ENCODE data around the gene SERINC5.

Gene SERINC5

DNA sequence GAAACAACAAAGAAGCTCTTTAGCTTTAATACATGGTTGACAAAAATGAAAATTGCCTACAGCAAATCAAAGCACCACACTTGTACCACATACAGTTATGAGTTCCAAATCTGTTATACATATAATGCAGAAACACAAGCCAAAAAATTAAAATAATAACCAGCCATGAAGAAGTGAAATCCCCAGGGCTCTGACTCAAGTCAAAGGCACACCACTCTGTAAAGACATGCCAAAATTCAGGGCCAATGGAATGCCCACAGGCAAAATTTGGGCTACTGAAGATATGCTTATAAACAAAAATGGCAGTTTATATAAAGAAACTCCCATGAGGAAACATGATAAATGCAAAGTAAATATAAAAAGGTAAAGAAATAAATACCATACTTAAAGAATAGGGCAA is 191.7 kb downstream of the SERINC5 start:
- ATAC-seq, result no peak

More for the DNA sequence above, 191.7 kb downstream of the SERINC5 start:
- TF ChIP-seq RARB (CRISPR knock-in tag; IDR thresholded peaks at IDR 0.05), result no peak
- TF ChIP-seq BACH2 (CRISPR knock-in tag; IDR thresholded peaks at IDR 0.05; ENCODE audit: borderline replicate concordance), result no peak
- TF ChIP-seq, protein P1, sequence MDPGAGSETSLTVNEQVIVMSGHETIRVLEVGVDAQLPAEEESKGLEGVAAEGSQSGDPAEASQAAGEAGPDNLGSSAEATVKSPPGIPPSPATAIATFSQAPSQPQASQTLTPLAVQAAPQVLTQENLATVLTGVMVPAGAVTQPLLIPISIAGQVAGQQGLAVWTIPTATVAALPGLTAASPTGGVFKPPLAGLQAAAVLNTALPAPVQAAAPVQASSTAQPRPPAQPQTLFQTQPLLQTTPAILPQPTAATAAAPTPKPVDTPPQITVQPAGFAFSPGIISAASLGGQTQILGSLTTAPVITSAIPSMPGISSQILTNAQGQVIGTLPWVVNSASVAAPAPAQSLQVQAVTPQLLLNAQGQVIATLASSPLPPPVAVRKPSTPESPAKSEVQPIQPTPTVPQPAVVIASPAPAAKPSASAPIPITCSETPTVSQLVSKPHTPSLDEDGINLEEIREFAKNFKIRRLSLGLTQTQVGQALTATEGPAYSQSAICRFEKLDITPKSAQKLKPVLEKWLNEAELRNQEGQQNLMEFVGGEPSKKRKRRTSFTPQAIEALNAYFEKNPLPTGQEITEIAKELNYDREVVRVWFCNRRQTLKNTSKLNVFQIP (CRISPR knock-in tag; IDR thresholded peaks at IDR 0.05; ENCODE audit: borderline replicate concordance, low read depth), result no peak
- TF ChIP-seq ZFP30 (CRISPR knock-in tag; IDR thresholded peaks at IDR 0.05), result no peak
- TF ChIP-seq ZFP3 (CRISPR knock-in tag; IDR thresholded peaks at IDR 0.05), result no peak
- no peak for TF ChIP-seq ZNF565 (CRISPR knock-in tag; conservative IDR thresholded peaks at IDR 0.05; ENCODE audit: low read depth)

Measured in SK-N-SH treated with all-trans-retinoic acid at 6 μM for 48 hours (cell line).